Liver (tissue), 9 donors: ENCODE data around the gene ZNF439. TPM values are rescaled to one million over a fixed set of nuclear protein-coding genes. Genes with fewer than 3 reads are reported as not detected.
"Not testable (repeated sequence)": the region's sequence is repeated elsewhere in the genome, so short reads cannot be mapped to it uniquely, and the experiment has no call there.

ENCODE experiments used
- DNase-seq: peaks from one replicate; pipeline ENCODE4 v3.0.0-alpha.2; 2017; ENCODE audit warnings: low spot score
- H3K27ac ChIP-seq, 2 donors: one replicate each; pipeline ENCODE4 v1.7.0; 2013; ENCODE audit warnings: inconsistent platforms in 2 of 2, low read length in 2 of 2, control low read depth in 1 of 2, low read depth in 1 of 2, mild to moderate bottlenecking in 1 of 2
- H3K27me3 ChIP-seq, 4 donors: one replicate each; pipeline versions ENCODE4 v1.6.1 to v1.7.0; 2013; ENCODE audit warnings: low read length in 3 of 4, inconsistent platforms in 1 of 4, mild to moderate bottlenecking in 1 of 4, moderate library complexity in 1 of 4; ENCODE audit not compliant: control insufficient read depth in 4 of 4, insufficient read depth in 4 of 4
- H3K36me3 ChIP-seq, 4 donors: one replicate each; pipeline versions ENCODE4 v1.6.1 to v1.7.0; 2013; ENCODE audit warnings: low read length in 3 of 4, mild to moderate bottlenecking in 3 of 4, low read depth in 1 of 4, moderate library complexity in 1 of 4; ENCODE audit not compliant: control insufficient read depth in 4 of 4, insufficient read depth in 3 of 4
- H3K4me1 ChIP-seq, 4 donors: one replicate each; pipeline versions ENCODE4 v1.6.1 to v1.7.0; 2013; ENCODE audit warnings: low read length in 3 of 4, mild to moderate bottlenecking in 3 of 4, moderate library complexity in 1 of 4; ENCODE audit not compliant: control insufficient read depth in 4 of 4, insufficient read depth in 4 of 4
- H3K4me3 ChIP-seq, 3 donors: one replicate each; pipeline versions ENCODE4 v1.6.1 to v1.7.0; 2013; ENCODE audit warnings: low read length in 3 of 3, control low read depth in 1 of 3, low read depth in 1 of 3, mild to moderate bottlenecking in 1 of 3
- H3K9ac ChIP-seq, 2 donors: one replicate each; pipeline ENCODE4 v1.7.0; 2013; ENCODE audit warnings: low read length in 2 of 2, mild to moderate bottlenecking in 2 of 2, moderate library complexity in 2 of 2, control low read depth in 1 of 2, low read depth in 1 of 2
- H3K9me3 ChIP-seq, 4 donors: one replicate each; pipeline versions ENCODE4 v1.6.1 to v1.7.0; 2013; ENCODE audit warnings: low read length in 3 of 4; ENCODE audit not compliant: control insufficient read depth in 4 of 4
- EGR1 ChIP-seq, 2 donors: IDR thresholded peaks; 2 replicates each; pipeline ENCODE4 v1.6.1; 2016 to 2018; ENCODE audit warnings: antibody characterized with exemption in 2 of 2, low read depth in 2 of 2
- FOXA1 ChIP-seq: IDR thresholded peaks from 2 replicates; pipeline ENCODE4 v1.6.1; 2016; ENCODE audit warnings: antibody characterized with exemption
- FOXA2 ChIP-seq: IDR thresholded peaks from 2 replicates; pipeline ENCODE4 v1.6.1; 2016; ENCODE audit warnings: antibody characterized with exemption
- GABPA ChIP-seq, 2 donors: IDR thresholded peaks in 1 of 2; conservative IDR thresholded peaks in 1 of 2; 2 replicates each; pipeline ENCODE4 v1.6.1; 2016; ENCODE audit warnings: antibody characterized with exemption in 2 of 2, mild to moderate bottlenecking in 1 of 2, moderate library complexity in 1 of 2
- HNF4A ChIP-seq, 2 donors: conservative IDR thresholded peaks; 2 replicates each; pipeline ENCODE4 v1.6.1; 2016; ENCODE audit warnings: antibody characterized with exemption in 2 of 2, mild to moderate bottlenecking in 2 of 2
- HNF4G ChIP-seq: IDR thresholded peaks from 2 replicates; pipeline ENCODE4 v1.6.1; 2016; ENCODE audit warnings: antibody characterized with exemption
- JUND ChIP-seq, 2 donors: IDR thresholded peaks; 2 replicates each; pipeline ENCODE4 v1.6.1; 2016; ENCODE audit warnings: antibody characterized with exemption in 2 of 2
- MAX ChIP-seq: IDR thresholded peaks from 2 replicates; pipeline ENCODE4 v1.6.1; 2016; ENCODE audit warnings: antibody characterized with exemption
- NR2F2 ChIP-seq: IDR thresholded peaks from 2 replicates; pipeline ENCODE4 v1.6.1; 2016; ENCODE audit warnings: antibody characterized with exemption
- REST ChIP-seq: IDR thresholded peaks from 2 replicates; pipeline ENCODE4 v1.6.1; 2016; ENCODE audit warnings: antibody characterized with exemption, mild to moderate bottlenecking
- SP1 ChIP-seq: IDR thresholded peaks from 2 replicates; pipeline ENCODE4 v1.6.1; 2018; ENCODE audit warnings: antibody characterized with exemption, mild to moderate bottlenecking
- TAF1 ChIP-seq: conservative IDR thresholded peaks from 2 replicates; pipeline ENCODE4 v1.6.1; 2016; ENCODE audit warnings: antibody characterized with exemption, mild to moderate bottlenecking
- YY1 ChIP-seq: IDR thresholded peaks from 2 replicates; pipeline ENCODE4 v1.6.1; 2016; ENCODE audit warnings: antibody characterized with exemption, mild to moderate bottlenecking
- ZBTB33 ChIP-seq: IDR thresholded peaks from 2 replicates; pipeline ENCODE4 v1.6.1; 2016; ENCODE audit warnings: antibody characterized with exemption
- WGBS: extraction: QIAGEN DNeasy Blood & Tissue Kit; methylation state at CpG from one replicate; pipeline ENCODE4 v1.1.7; 2013; 5-methylcytosine and 5-hydroxymethylcytosine counted together
- polyA plus RNA-seq, 2 donors: library from polyadenylated mRNA; stranded (reverse) in 1 of 2; unstranded in 1 of 2; fragments of 200-250 nt in 1 of 2; fragments of >200 nt in 1 of 2; fragmentation: Nextera tagmentation in 1 of 2; extraction: Ambion mirVana in 1 of 2; gene quantifications; one replicate each; pipeline versions ENCODE4 v1.2.1 to v1.2.3, GENCODE V29; 2013 to 2015
- total RNA-seq, 2 donors: library from RNA; depleted of rRNA; stranded (reverse); fragments of >200 nt; gene quantifications; one replicate each; pipeline ENCODE4 v1.2.3, GENCODE V29; 2014
- TF ChIP-seq, protein P1 (sequence below): fragments of 150-350 bp; IDR thresholded peaks from 2 replicates; pipeline ENCODE4 v1.5.1; 2017; ENCODE audit warnings: improper control_type of control experiment, low read depth, low read length; ENCODE audit not compliant: missing input control
- donor health status: healthy.
- donor health status: healthy.
- donor health status: healthy.
- donor health status: healthy.
- donor health status: healthy.

Gene ZNF439
- total and polyA plus RNA-seq, 4 donors, result 0.33 to 2.4 (median 1.3) TPM

GRCh38 chr19:11902228-11902627, 53.7 kb downstream of the ZNF439 start (continued):
- TF ChIP-seq ZBTB33, result no peak

GRCh38 chr19:11905928-11906327, 57.4 kb downstream of the ZNF439 start:
- Histone ChIP-seq H3K4me3 (peak overlapping the region in 2 of 3 donors; percentile 80 to 87), H3K9ac (no peak overlapping the region), H3K4me1 (no peaks in the 10 kb centered on the region), H3K9me3 (peaks cover 33 to 51% (median 39%) of the 10 kb centered on the region in 4 donors), H3K27me3 (no peaks in the 10 kb centered on the region), H3K36me3 (peaks cover 8 to 42% (median 36%) of the 10 kb centered on the region in 4 donors), H3K27ac (no peak overlapping the region)
- TF ChIP-seq EGR1 (IDR thresholded peaks at IDR 0.05; ENCODE audit: low read depth in 2 of 2) (no peak), REST (no peak), ZBTB33 (no peak), YY1 (no peak), HNF4G (no peak), TAF1 (no peak), JUND (IDR thresholded peaks at IDR 0.05) (no peak), FOXA1 (no peak), MAX (no peak), SP1 (no peak), GABPA (IDR thresholded peaks at IDR 0.05 in 1 of 2, conservative IDR thresholded peaks at IDR 0.05 in 1 of 2) (no peak), NR2F2 (no peak), FOXA2 (no peak), HNF4A (conservative IDR thresholded peaks at IDR 0.05) (no peak)
- TF ChIP-seq, protein P1, sequence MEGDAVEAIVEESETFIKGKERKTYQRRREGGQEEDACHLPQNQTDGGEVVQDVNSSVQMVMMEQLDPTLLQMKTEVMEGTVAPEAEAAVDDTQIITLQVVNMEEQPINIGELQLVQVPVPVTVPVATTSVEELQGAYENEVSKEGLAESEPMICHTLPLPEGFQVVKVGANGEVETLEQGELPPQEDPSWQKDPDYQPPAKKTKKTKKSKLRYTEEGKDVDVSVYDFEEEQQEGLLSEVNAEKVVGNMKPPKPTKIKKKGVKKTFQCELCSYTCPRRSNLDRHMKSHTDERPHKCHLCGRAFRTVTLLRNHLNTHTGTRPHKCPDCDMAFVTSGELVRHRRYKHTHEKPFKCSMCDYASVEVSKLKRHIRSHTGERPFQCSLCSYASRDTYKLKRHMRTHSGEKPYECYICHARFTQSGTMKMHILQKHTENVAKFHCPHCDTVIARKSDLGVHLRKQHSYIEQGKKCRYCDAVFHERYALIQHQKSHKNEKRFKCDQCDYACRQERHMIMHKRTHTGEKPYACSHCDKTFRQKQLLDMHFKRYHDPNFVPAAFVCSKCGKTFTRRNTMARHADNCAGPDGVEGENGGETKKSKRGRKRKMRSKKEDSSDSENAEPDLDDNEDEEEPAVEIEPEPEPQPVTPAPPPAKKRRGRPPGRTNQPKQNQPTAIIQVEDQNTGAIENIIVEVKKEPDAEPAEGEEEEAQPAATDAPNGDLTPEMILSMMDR, result no peak
- whole genome bisulfite sequencing, result 96% methylated on average over 3 of the region's 3 CpGs
- DNase-seq, result no peak

GRCh38 chr19:11911937-11912336, 63.4 kb downstream of the ZNF439 start:
- H3K9ac ChIP-seq, H3K4me1 ChIP-seq, DNase-seq, H3K36me3 ChIP-seq, H3K27ac ChIP-seq, H3K27me3 ChIP-seq: not testable (repeated sequence)
- 97% methylated on average over 1 of the region's 1 CpG for WGBS
- peaks cover 16 to 41% (median 24%) of the 10 kb centered on the region in 4 donors for H3K9me3 ChIP-seq
- peak overlapping the region in 1 of 3 donors; percentile 63 for H3K4me3 ChIP-seq

GRCh38 chr19:11914417-11915051, 66.0 kb downstream of the ZNF439 start:
- H3K27me3 ChIP-seq, H3K27ac ChIP-seq, DNase-seq, H3K4me1 ChIP-seq, H3K4me3 ChIP-seq, H3K9ac ChIP-seq, H3K36me3 ChIP-seq: not testable (repeated sequence)
- H3K9me3 ChIP-seq, result peaks cover 19 to 41% (median 25%) of the 10 kb centered on the region in 4 donors
- 95% methylated on average over 4 of the region's 4 CpGs for WGBS
